D721Med (cell line): Measurements from ENCODE around the gene IDH3A.

Experiments used
- DNase-seq: peaks from one replicate; pipeline ENCODE4 v3.0.0; 2011; ENCODE audit warnings: low spot score; ENCODE audit not compliant: insufficient read length
- FAIRE-seq: peaks from 2 replicates; lab custom pipeline; 2011; peaks lifted over from hg19 to GRCh38; lab: Jason Lieb, UNC
- CTCF ChIP-seq: IDR thresholded peaks from 2 replicates; pipeline ENCODE4 v1.5.1; 2012; ENCODE audit warnings: mild to moderate bottlenecking, control low read depth; ENCODE audit not compliant: insufficient read depth; ENCODE audit errors: missing control alignments

IDH3A gene

GRCh38 chr15:78104566-78105475 is 44.3 kb upstream of the IDH3A start:
- DNase-seq = no peak
- TF ChIP-seq CTCF = no peak
- FAIRE-seq = no peak

GRCh38 chr15:78105476-78106241 is 43.5 kb upstream of the IDH3A start:
- no peak for TF ChIP-seq CTCF
- no peak for FAIRE-seq

GRCh38 chr15:78107471-78107870 is 41.7 kb upstream of the IDH3A start:
- no peak for FAIRE-seq
- TF ChIP-seq CTCF = no peak
- DNase-seq = no peak

More at GRCh38 chr15:78105476-78106241, 43.5 kb upstream of the IDH3A start:
- no peak for DNase-seq

- peak; percentile 86 for TF ChIP-seq CTCF
- FAIRE-seq (no peak), DNase-seq (peak; percentile 63)
These were observed 40.7 kb upstream of the IDH3A start for GRCh38 chr15:78108300-78109084.

- DNase-seq (no peak), FAIRE-seq (no peak)
These were observed 40.0 kb upstream of the IDH3A start for GRCh38 chr15:78109156-78109555.

GRCh38 chr15:78110096-78110495 is 39.1 kb upstream of the IDH3A start:
- TF ChIP-seq CTCF = no peak
- no peak for FAIRE-seq
- no peak for DNase-seq

More at GRCh38 chr15:78109156-78109555, 40.0 kb upstream of the IDH3A start:
- TF ChIP-seq CTCF = no peak
